ENCODE data around the gene ADARB2.

The ADARB2 gene

GRCh38 chr10:1687190-1687589 is 50.1 kb downstream of the ADARB2 start:
- Mint-ChIP-seq H3K9me3 (no peaks in the 10 kb centered on the region), H3K27ac (no peak overlapping the region), H3K4me3 (no peak overlapping the region), H3K36me3 (no peaks in the 10 kb centered on the region), H3K27me3 (peaks cover 47 to 56% of the 10 kb centered on the region in 2 donors), H3K4me1 (no peaks in the 10 kb centered on the region)
- no peak for ATAC-seq (replicated peaks)
- DNase-seq = no peak

- DNase-seq (no peak), ATAC-seq (replicated peaks) (no peak)
- Mint-ChIP-seq H3K9me3 (no peaks in the 10 kb centered on the region), H3K36me3 (no peaks in the 10 kb centered on the region), H3K4me3 (no peak overlapping the region), H3K4me1 (no peaks in the 10 kb centered on the region), H3K27me3 (peaks cover 45 to 53% of the 10 kb centered on the region in 2 donors), H3K27ac (no peak overlapping the region)
Observed at GRCh38 chr10:1686491-1686749, 50.9 kb downstream of the ADARB2 start.

GRCh38 chr10:1685699-1686490 is 51.4 kb downstream of the ADARB2 start:
- Mint-ChIP-seq H3K4me3 (no peak overlapping the region), H3K9me3 (no peaks in the 10 kb centered on the region), H3K36me3 (no peaks in the 10 kb centered on the region), H3K27ac (no peak overlapping the region), H3K27me3 (peaks cover 44 to 54% of the 10 kb centered on the region in 2 donors), H3K4me1 (no peaks in the 10 kb centered on the region)
- ATAC-seq (replicated peaks) (no peak), DNase-seq (no peak)

- H3K4me1 Mint-ChIP-seq = no peaks in the 10 kb centered on the region
- no peak overlapping the region for H3K4me3 Mint-ChIP-seq
- H3K27me3 Mint-ChIP-seq = peaks cover 44 to 54% of the 10 kb centered on the region in 2 donors
- no peak overlapping the region for H3K27ac Mint-ChIP-seq
- DNase-seq (no peak), ATAC-seq (replicated peaks) (no peak)
- H3K9me3 Mint-ChIP-seq = no peaks in the 10 kb centered on the region
- no peaks in the 10 kb centered on the region for H3K36me3 Mint-ChIP-seq
Observed at GRCh38 chr10:1684991-1685390, 52.3 kb downstream of the ADARB2 start.

- ATAC-seq (replicated peaks) (no peak), DNase-seq (no peak)
- Mint-ChIP-seq H3K27ac (no peak overlapping the region), H3K9me3 (no peaks in the 10 kb centered on the region), H3K4me1 (no peaks in the 10 kb centered on the region), H3K4me3 (no peak overlapping the region), H3K27me3 (peaks cover 41 to 47% of the 10 kb centered on the region in 2 donors), H3K36me3 (no peaks in the 10 kb centered on the region)
Observed at GRCh38 chr10:1683649-1684048, 53.7 kb downstream of the ADARB2 start.

GRCh38 chr10:1679821-1680650 is 57.3 kb downstream of the ADARB2 start:
- no peak overlapping the region for H3K27ac Mint-ChIP-seq
- ATAC-seq (replicated peaks) = no peak
- H3K36me3 Mint-ChIP-seq = peaks cover 0 to 5% of the 10 kb centered on the region in 2 donors
- H3K27me3 Mint-ChIP-seq = peaks cover 45 to 47% of the 10 kb centered on the region in 2 donors
- no peaks in the 10 kb centered on the region for H3K9me3 Mint-ChIP-seq
- no peak overlapping the region for H3K4me3 Mint-ChIP-seq
- peaks cover 8 to 21% of the 10 kb centered on the region in 2 donors for H3K4me1 Mint-ChIP-seq
- DNase-seq = no peak

- ATAC-seq (replicated peaks) = no peak
- no peak overlapping the region for H3K27ac Mint-ChIP-seq
- peaks cover 42 to 43% of the 10 kb centered on the region in 2 donors for H3K27me3 Mint-ChIP-seq
- peaks cover 15 to 29% of the 10 kb centered on the region in 2 donors for H3K4me1 Mint-ChIP-seq
- peaks cover 2 to 9% of the 10 kb centered on the region in 2 donors for H3K36me3 Mint-ChIP-seq
- DNase-seq = no peak
- no peak overlapping the region for H3K4me3 Mint-ChIP-seq
- H3K9me3 Mint-ChIP-seq = peaks cover 3 to 4% of the 10 kb centered on the region in 2 donors
Observed at GRCh38 chr10:1678084-1678483, 59.2 kb downstream of the ADARB2 start.

GRCh38 chr10:1677307-1677939 is 59.9 kb downstream of the ADARB2 start:
- Mint-ChIP-seq H3K36me3 (peaks cover 2 to 9% of the 10 kb centered on the region in 2 donors), H3K27me3 (peaks cover 36 to 38% of the 10 kb centered on the region in 2 donors), H3K4me3 (no peak overlapping the region), H3K27ac (no peak overlapping the region), H3K4me1 (peaks cover 17 to 29% of the 10 kb centered on the region in 2 donors), H3K9me3 (peaks cover 3 to 4% of the 10 kb centered on the region in 2 donors)
- no peak for DNase-seq
- ATAC-seq (replicated peaks) = no peak

GRCh38 chr10:1674501-1674900 is 62.8 kb downstream of the ADARB2 start:
- DNase-seq (no peak), ATAC-seq (replicated peaks) (peak; percentile 79 to 89)
- peak overlapping the region; percentile 33 for H3K27ac Mint-ChIP-seq
- H3K27me3 Mint-ChIP-seq = peaks cover 24 to 31% of the 10 kb centered on the region in 2 donors
- H3K36me3 Mint-ChIP-seq = peaks cover 2 to 9% of the 10 kb centered on the region in 2 donors
- H3K9me3 Mint-ChIP-seq = peaks cover 3 to 4% of the 10 kb centered on the region in 2 donors
- H3K4me1 Mint-ChIP-seq = peaks cover 17 to 29% of the 10 kb centered on the region in 2 donors
- peak overlapping the region in 1 of 2 donors; percentile 11 for H3K4me3 Mint-ChIP-seq

- ATAC-seq (replicated peaks) = no peak
- peaks cover 3 to 4% of the 10 kb centered on the region in 2 donors for H3K9me3 Mint-ChIP-seq
Observed at GRCh38 chr10:1673568-1674345, 63.6 kb downstream of the ADARB2 start.

GRCh38 chr10:1672001-1672781 is 65.1 kb downstream of the ADARB2 start:
- Mint-ChIP-seq H3K27me3 (peaks cover 24 to 30% of the 10 kb centered on the region in 2 donors), H3K27ac (no peak overlapping the region), H3K4me3 (no peak overlapping the region), H3K36me3 (peaks cover 2 to 9% of the 10 kb centered on the region in 2 donors), H3K4me1 (peaks cover 16 to 22% of the 10 kb centered on the region in 2 donors), H3K9me3 (peaks cover 3 to 4% of the 10 kb centered on the region in 2 donors)
- no peak for DNase-seq
- no peak for ATAC-seq (replicated peaks)

More at GRCh38 chr10:1673568-1674345, 63.6 kb downstream of the ADARB2 start:
- peaks cover 2 to 9% of the 10 kb centered on the region in 2 donors for H3K36me3 Mint-ChIP-seq
- DNase-seq = no peak
- H3K27me3 Mint-ChIP-seq = peaks cover 24 to 30% of the 10 kb centered on the region in 2 donors
- H3K4me1 Mint-ChIP-seq = peaks cover 17 to 29% of the 10 kb centered on the region in 2 donors
- H3K27ac Mint-ChIP-seq = no peak overlapping the region
- H3K4me3 Mint-ChIP-seq = no peak overlapping the region

- Mint-ChIP-seq H3K27ac (no peak overlapping the region), H3K36me3 (peaks cover 2 to 9% of the 10 kb centered on the region in 2 donors)
Observed at GRCh38 chr10:1671366-1672000, 65.8 kb downstream of the ADARB2 start.

More at GRCh38 chr10:1671366-1672000, 65.8 kb downstream of the ADARB2 start:
- DNase-seq = no peak
- Mint-ChIP-seq H3K27me3 (peaks cover 24 to 30% of the 10 kb centered on the region in 2 donors), H3K4me3 (no peak overlapping the region), H3K4me1 (peaks cover 15 to 16% of the 10 kb centered on the region in 2 donors), H3K9me3 (peaks cover 3 to 4% of the 10 kb centered on the region in 2 donors)
- no peak for ATAC-seq (replicated peaks)
